ENCODE results near the gene STOML3.
"Not testable (repeated sequence)": the region's sequence is repeated elsewhere in the genome, so short reads cannot be mapped to it uniquely, and the experiment has no call there.

Gene STOML3

DNA sequence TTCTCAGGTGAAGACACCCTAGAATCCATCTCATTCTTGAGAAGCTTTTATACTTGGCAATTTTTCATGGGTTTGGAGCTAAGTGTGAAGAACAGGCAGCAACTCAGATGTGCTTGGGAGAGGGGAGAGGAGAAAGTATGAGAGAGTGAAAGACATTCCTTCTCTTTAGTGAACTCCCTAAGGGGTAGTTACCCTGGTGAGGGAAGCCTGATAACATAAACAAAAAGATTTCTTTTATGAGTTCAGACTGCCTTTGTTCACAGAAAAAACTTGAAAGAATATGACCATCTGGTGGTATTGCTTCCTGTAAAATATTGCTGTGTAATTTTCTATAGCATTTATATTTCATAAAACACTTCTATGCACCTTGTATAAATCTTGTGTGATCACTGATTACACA is at the start of gene STOML3:
TSS of gene STOML3 (minus strand) at position 139 of the 400 bp plus-strand sequence. CDS start at position 29, 110 bp downstream.
- FAIRE-seq = no peak

DNA sequence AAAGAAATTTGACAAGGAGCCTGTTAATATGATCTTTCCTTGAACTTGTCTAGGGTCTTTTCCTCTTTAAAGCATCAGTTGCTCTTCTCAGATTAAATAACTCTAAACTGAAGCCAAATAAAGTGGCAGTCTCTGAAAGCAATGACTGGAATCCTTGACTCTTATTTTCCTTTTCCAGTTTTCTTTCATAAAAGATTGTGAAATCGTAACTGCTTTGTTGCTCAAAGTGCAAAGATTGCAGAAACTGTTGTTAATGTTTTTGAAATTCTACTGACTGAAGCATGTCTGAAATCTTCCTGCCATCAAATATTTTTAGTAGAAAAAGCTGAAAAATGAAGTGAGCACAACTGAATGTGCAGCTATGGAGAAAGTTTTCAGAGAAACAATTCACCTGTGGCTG is 49.6 kb upstream of the STOML3 start:
- DNase-seq (ENCODE audit: low spot score) (no peak), FAIRE-seq (no peak)

More for the DNA sequence above, at the start of gene STOML3:
- no peak for DNase-seq (ENCODE audit: low spot score)

DNA sequence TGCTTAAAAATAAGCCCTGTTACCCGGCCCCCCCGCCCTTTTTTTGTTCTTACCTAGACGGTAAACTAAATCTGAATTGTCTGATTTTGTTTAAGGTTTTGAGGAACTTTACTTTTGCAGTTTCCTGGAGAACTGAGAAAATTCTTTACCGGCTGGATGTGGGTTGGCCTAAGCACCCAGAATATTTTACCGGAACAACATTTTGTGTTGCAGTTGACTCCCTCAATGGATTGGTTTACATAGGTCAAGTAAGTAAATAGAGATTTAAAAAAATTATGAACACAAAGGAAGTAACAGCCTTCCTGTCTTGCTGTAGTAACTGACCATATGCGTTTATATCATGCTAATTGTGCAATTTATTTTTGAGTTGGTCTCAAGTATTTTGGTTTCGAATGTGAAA is 48.4 kb upstream of the STOML3 start:
- FAIRE-seq (no peak), DNase-seq (ENCODE audit: low spot score) (no peak)

DNA sequence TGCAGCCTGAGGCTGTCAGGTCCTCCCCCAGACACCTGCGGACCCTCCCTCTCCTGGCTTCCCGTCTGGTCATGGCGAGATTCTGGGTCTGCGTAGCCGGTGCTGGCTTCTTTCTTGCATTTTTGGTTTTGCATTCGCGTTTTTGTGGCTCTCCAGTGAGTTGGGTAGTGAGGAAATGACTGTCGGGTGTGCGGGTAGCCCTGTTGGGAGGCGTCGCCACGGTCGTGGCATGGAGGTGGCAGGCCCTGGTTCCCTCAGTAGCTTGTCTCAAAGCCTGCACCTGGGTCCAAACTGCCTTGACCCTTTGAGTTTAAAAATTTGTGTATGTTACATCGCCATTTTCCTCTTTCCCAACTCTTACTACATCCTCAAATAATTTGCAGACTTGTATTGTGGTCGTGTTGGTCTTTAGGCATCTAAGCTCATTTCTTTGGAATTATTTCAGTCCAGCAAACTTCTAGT is 48.0 kb upstream of the STOML3 start:
- FAIRE-seq (no peak), DNase-seq (ENCODE audit: low spot score) (no peak)

- DNase-seq (ENCODE audit: low spot score) (peak; percentile 82), FAIRE-seq (peak; percentile 51)
Observed at GRCh38 chr13:39037880-39038568, 47.4 kb upstream of the STOML3 start, which contains the start of the genes NHLRC3 and PROSER1. TSS of gene NHLRC3 (plus strand) at chr13:39038456. CDS start at chr13:39038640, 184 bp downstream. TSS of gene PROSER1 (minus strand) at chr13:39038089. CDS start at chr13:39037242, 847 bp downstream.

- FAIRE-seq (no peak), DNase-seq (ENCODE audit: low spot score) (no peak)
Observed at GRCh38 chr13:39037410-39037879, 46.8 kb upstream of the STOML3 start.

- DNase-seq (ENCODE audit: low spot score) = no peak
- no peak for FAIRE-seq
Observed at GRCh38 chr13:39036212-39036611, 45.6 kb upstream of the STOML3 start.

DNA sequence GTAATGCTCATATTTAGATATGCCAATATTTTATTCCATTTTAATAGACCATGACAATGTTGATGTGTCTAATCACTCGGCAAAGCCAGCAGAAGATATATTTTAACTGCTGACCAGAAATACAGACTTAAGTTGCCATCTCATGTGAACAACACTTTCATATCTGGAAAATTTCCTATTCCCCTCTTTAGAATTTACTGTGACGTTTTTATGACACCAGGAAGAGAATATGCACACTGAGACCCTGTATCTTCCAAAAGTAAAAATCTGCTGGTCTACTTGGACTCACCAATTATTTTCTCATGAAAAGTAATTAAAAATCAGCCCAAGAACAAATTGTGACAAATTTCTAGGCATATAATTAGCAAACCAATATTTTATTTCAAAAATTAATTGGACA is 45.2 kb upstream of the STOML3 start:
- FAIRE-seq = no peak
- DNase-seq (ENCODE audit: low spot score) = no peak

DNA sequence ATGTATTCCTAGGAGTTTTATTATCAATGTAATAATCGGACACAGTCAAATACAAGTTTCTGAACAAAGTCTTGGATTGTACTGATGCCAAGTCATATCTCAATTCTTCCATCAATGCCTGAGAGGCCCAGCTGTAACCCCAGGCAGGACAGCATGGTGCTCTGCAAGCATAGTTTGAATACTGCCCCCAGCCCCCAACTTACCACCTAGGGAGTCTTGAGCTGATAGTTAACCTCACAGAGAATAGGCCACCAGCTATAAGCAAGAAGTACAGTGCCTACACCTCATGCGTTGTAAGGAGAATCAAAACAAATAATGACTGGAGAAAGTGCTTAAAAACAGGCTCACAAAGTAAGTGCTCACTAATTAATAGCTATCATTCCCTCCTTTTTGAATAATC is 44.6 kb upstream of the STOML3 start:
- DNase-seq (ENCODE audit: low spot score) (no peak), FAIRE-seq (no peak)

DNA sequence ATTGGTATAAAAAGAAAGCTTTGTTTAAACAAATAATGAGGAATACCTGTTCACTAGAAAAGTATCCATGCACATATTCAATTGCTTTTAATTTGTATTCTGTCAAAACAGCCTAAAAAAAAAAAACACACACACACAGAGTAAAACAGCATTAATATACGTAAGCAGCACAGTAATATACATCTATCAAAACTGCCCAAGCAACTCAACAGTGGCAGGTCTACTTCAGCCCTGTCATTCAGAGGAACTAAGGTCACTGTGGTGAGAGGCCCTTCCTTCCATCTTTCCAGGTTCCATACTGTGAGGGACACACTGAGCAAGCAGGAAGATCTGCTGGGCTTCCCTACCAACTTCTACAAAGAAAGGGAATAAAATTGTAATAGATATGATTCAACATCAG is 43.5 kb upstream of the STOML3 start:
- no peak for DNase-seq (ENCODE audit: low spot score)
- FAIRE-seq = no peak

DNA sequence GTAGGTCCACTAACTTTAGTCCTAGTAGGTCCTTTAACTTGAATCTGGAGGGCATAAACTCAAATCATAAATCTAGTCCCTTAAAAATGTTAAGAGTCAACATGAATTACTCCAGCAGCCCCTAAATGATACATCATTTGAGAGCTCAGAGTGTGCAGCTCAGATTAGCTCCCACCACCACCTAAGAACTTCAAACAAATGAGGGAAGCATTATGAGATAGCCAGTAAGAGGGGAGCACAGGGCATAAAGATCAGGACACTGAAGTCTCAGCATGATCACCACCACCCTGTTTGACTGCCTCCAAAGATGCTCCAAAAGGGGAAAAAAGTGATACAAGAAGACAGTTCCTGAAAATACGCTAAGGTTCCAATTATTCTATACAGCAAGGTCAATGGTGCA is 41.5 kb upstream of the STOML3 start:
- FAIRE-seq (no peak), DNase-seq (ENCODE audit: low spot score) (no peak)

- DNase-seq (ENCODE audit: low spot score) (no peak), FAIRE-seq (no peak)
Observed at GRCh38 chr13:39025433-39025839, 34.8 kb upstream of the STOML3 start.

- no peak for FAIRE-seq
Observed at GRCh38 chr13:39023761-39024160, 33.1 kb upstream of the STOML3 start.

GRCh38 chr13:39023316-39023715 is 32.7 kb upstream of the STOML3 start:
- FAIRE-seq = no peak
- DNase-seq (ENCODE audit: low spot score) = no peak

More at GRCh38 chr13:39023761-39024160, 33.1 kb upstream of the STOML3 start:
- DNase-seq (ENCODE audit: low spot score) = no peak

GRCh38 chr13:39020853-39021462 is 30.3 kb upstream of the STOML3 start:
- FAIRE-seq (no peak), DNase-seq (ENCODE audit: low spot score) (no peak)

GRCh38 chr13:39016787-39017186 is 26.2 kb upstream of the STOML3 start:
- DNase-seq (ENCODE audit: low spot score) (no peak), FAIRE-seq (no peak)

- FAIRE-seq = no peak
- no peak for DNase-seq (ENCODE audit: low spot score)
Observed at GRCh38 chr13:39016087-39016486, 25.5 kb upstream of the STOML3 start.

DNA sequence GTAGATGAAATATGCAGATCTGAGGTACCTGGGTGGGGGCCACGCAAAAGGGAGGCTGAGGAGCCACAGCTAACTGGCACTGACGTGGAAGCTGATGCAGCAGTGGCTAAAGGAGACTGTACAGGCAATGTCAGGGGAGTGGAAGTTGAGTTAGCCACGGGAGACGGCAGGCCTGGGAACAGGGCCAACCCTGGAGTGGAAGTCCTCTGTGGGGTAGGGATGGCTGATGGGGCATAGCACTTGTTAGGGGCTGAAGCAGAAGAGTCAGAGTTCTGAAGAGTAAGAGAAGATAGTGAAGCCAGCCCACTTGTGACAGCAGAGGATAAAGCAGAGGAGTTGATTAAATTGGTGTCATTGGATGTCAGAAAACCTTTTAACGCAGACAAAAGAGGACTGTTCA is 22.8 kb upstream of the STOML3 start:
- no peak for FAIRE-seq

GRCh38 chr13:39012608-39013007 is 22.0 kb upstream of the STOML3 start:
- FAIRE-seq (no peak), DNase-seq (ENCODE audit: low spot score) (no peak)

More for the DNA sequence above, 22.8 kb upstream of the STOML3 start:
- DNase-seq (ENCODE audit: low spot score) = no peak

DNA sequence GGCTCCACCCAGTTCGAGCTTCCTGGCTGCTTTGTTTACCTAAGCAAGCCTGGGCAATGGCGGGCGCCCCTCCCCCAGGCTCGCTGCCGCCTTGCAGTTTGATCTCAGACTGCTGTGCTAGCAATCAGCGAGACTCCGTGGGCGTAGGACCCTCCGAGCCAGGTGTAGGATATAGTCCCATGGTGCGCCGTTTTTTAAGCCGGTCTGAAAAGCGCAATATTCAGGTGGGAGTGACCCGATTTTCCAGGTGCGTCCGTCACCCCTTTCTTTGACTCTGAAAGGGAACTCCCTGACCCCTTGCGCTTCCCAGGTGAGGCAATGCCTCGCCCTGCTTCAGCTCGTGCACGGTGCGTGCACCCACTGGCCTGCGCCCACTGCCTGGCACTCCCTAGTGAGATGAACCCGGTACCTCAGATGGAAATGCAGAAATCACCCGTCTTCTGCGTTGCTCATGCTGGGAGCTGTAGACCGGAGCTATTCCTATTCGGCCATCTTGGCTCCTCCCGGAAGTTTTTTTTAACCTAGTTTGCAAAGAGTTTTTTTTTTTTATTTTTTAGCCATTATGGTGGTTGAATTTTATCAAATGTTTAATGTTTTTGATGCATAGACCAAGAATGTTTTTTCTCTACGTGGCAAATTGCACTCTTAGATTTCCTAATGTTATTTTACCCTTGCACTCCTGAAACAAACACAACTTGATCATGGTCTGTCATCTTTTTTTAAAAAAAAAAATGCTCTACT is 15.9 kb upstream of the STOML3 start:
- not testable (repeated sequence) for DNase-seq (ENCODE audit: low spot score); FAIRE-seq

- DNase-seq (ENCODE audit: low spot score) (no peak), FAIRE-seq (no peak)
Observed at GRCh38 chr13:38998739-38999138, 8.1 kb upstream of the STOML3 start.

DNA sequence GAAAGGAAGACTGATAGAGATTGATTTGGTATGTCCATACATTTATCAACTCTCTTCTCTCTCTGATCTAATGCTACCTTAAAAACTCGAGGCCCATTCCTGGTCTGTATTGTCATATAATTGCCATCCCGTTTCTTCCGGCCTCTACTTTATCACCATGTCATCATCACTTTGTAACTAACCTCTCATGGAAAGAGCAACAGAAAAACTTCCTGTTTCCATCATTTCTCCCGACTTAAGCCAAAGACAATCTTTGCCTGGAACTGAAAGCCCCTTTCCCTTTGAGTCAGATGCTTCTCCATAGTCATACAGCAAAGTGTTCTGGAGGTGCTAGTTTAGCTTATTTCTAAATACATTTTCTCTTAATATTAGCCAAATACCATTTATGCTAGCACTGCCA is 2.8 kb upstream of the STOML3 start:
- FAIRE-seq = no peak
- DNase-seq (ENCODE audit: low spot score) = no peak
